ENCODE data around the gene NUP133. TPM values are rescaled to one million over a fixed set of nuclear protein-coding genes. Genes with fewer than 3 reads are reported as not detected.

Gene NUP133
- total and polyA plus RNA-seq, 2 experiments from 2014 or later = 29.5 to 65.4 TPM

- no peak overlapping the region for H3K27ac ChIP-seq (ENCODE audit: low read depth)
- peaks cover 8% of the 10 kb centered on the region for H4K20me1 ChIP-seq (replicated peaks; ENCODE audit: insufficient read depth)
- no peak overlapping the region for H2AFZ ChIP-seq
- no peaks in the 10 kb centered on the region for H3K79me2 ChIP-seq (replicated peaks; ENCODE audit: insufficient read depth)
- ATAC-seq (no peak), DNase-seq (ENCODE audit: low spot score) (no peak)
- H3K4me1 ChIP-seq (ENCODE audit: insufficient read depth) = no peaks in the 10 kb centered on the region
- H3K9me2 ChIP-seq (ENCODE audit: insufficient read depth) = no peaks in the 10 kb centered on the region
- no peaks in the 10 kb centered on the region for H3K27me3 ChIP-seq (ENCODE audit: insufficient read depth)
- peaks cover 12% of the 10 kb centered on the region for H3K36me3 ChIP-seq (ENCODE audit: insufficient read depth)
- Mint-ChIP-seq H3K36me3 (ENCODE audit: low read depth) (peaks cover 55% of the 10 kb centered on the region), H3K9me3 (no peaks in the 10 kb centered on the region), H3K4me1 (no peaks in the 10 kb centered on the region), H3K27me3 (ENCODE audit: insufficient read depth, low read depth, poor library complexity) (peaks cover 4% of the 10 kb centered on the region), H3K4me3 (no peak overlapping the region), H3K27ac (no peak overlapping the region)
- H3K4me3 ChIP-seq = no peak overlapping the region
- H3F3A ChIP-seq (replicated peaks; ENCODE audit: low read depth) = no peaks in the 10 kb centered on the region
- H3K4me2 ChIP-seq = no peak overlapping the region
- TF ChIP-seq REST (IDR thresholded peaks at IDR 0.05; ENCODE audit: unreplicated experiment) (no peak), ZNF114 (CRISPR knock-in tag; IDR thresholded peaks at IDR 0.05) (no peak), NANOG (IDR thresholded peaks at IDR 0.05; ENCODE audit: borderline replicate concordance) (no peak), POLR2AphosphoS5 (IDR thresholded peaks at IDR 0.05; ENCODE audit: low read depth) (no peak), EZH2 (IDR thresholded peaks at IDR 0.05; ENCODE audit: low read depth, unreplicated experiment) (no peak), JUNB (IDR thresholded peaks at IDR 0.05; ENCODE audit: unreplicated experiment) (no peak), ZNF331 (CRISPR knock-in tag; IDR thresholded peaks at IDR 0.05; ENCODE audit: low read depth) (no peak), ZNF462 (CRISPR knock-in tag; IDR thresholded peaks at IDR 0.05) (no peak), ETS1 (IDR thresholded peaks at IDR 0.05) (no peak), CREB1 (CRISPR knock-in tag; IDR thresholded peaks at IDR 0.05; ENCODE audit: low read depth) (no peak)
These were observed 37.6 kb downstream of the NUP133 start for GRCh38 chr1:229470406-229471043.
